GM12878 (cell line): ENCODE data around the gene CADM2. TPM values are rescaled to one million over a fixed set of nuclear protein-coding genes. Genes with fewer than 3 reads are reported as not detected.

Experiments
- CBX5 ChIP-seq: sonication (generic); IDR thresholded peaks from 2 replicates; pipeline ENCODE4 v1.6.1; 2016; ENCODE audit warnings: low read depth, moderate library complexity, mild to moderate bottlenecking, inconsistent platforms
- CTCF ChIP-seq, 3 experiments: IDR thresholded peaks in 2 of 3; conservative IDR thresholded peaks in 1 of 3; 2 replicates each; pipeline ENCODE4 v1.5.1; 2011; ENCODE audit warnings: low read depth in 3 of 3, low read length in 3 of 3, mild to moderate bottlenecking in 3 of 3, control low read depth in 2 of 3, moderate library complexity in 2 of 3, inconsistent platforms in 1 of 3, mixed read lengths in 1 of 3; ENCODE audit not compliant: control insufficient read depth in 2 of 3, insufficient read depth in 1 of 3; ENCODE audit errors: extremely low read depth in 1 of 3
- EED ChIP-seq: sonication (generic); IDR thresholded peaks from 2 replicates; pipeline ENCODE4 v1.6.1; 2016; ENCODE audit warnings: antibody characterized with exemption, low read depth
- HDAC2 ChIP-seq: fragments of 200-600 bp; sonication (generic); IDR thresholded peaks from 2 replicates; pipeline ENCODE4 v1.6.1; 2017
- KAT2A ChIP-seq: conservative IDR thresholded peaks from 2 replicates; pipeline ENCODE4 v1.6.1; 2011; ENCODE audit warnings: low read depth, low read length; ENCODE audit not compliant: control insufficient read depth
- RAD21 ChIP-seq: IDR thresholded peaks from 2 replicates; pipeline ENCODE4 v1.6.1; 2011; ENCODE audit warnings: mild to moderate bottlenecking, low read depth, low read length, moderate library complexity; ENCODE audit not compliant: insufficient read depth
- SREBF1 ChIP-seq: IDR thresholded peaks from 2 replicates; pipeline ENCODE4 v1.6.1; 2012; ENCODE audit warnings: mild to moderate bottlenecking, low read length
- ZNF592 ChIP-seq: fragments of 450-650 bp; IDR thresholded peaks from 2 replicates; pipeline ENCODE4 v1.6.1; 2017; ENCODE audit warnings: mild to moderate bottlenecking, moderate library complexity
- polyA plus RNA-seq, 11 experiments: library from polyadenylated mRNA; depleted of rRNA in 4 of 11; unstranded in 6 of 11; stranded (reverse) in 5 of 11; fragments of >200 nt; fragmentation: Nextera tagmentation in 4 of 11; fragmentation: Illumina TruSeq in 1 of 11; extraction: Ambion mirVana in 4 of 11; extraction: Trizol in 1 of 11; gene quantifications; 1 replicate in 1 of 11; 2 replicates in 10 of 11; pipeline versions ENCODE4 v1.2.1 to v1.2.3, GENCODE V29; 2011 to 2016; ENCODE audit warnings: inconsistent platforms in 2 of 11, missing spikeins in 2 of 11, low read depth in 1 of 11
- total RNA-seq, 4 experiments: library from RNA; depleted of rRNA in 3 of 4; stranded (reverse); fragments of >200 nt in 3 of 4; fragmentation: Illumina TruSeq in 1 of 4; extraction: Trizol in 1 of 4; gene quantifications; 2 replicates each; pipeline versions ENCODE4 v1.2.1 to v1.2.3, GENCODE V29; 2013 to 2021
- TF ChIP-seq, protein P1 (sequence below): fragments of 450-650 bp; formaldehyde crosslinking; IDR thresholded peaks from 2 replicates; pipeline ENCODE4 v1.5.0; 2022; ENCODE audit warnings: mild to moderate bottlenecking, missing genetic modification characterization
- TF ChIP-seq, protein P2 (sequence below): IDR thresholded peaks from 2 replicates; pipeline ENCODE4 v1.6.1; 2012; ENCODE audit warnings: low read length, inconsistent platforms

CADM2 gene
- total and polyA plus RNA-seq, 10 of the 15 experiments (the other 5 are each of a cell fraction or from before 2014, with no cell fraction given), result 0.13 TPM; not detected in 9

- TF ChIP-seq, protein P1, sequence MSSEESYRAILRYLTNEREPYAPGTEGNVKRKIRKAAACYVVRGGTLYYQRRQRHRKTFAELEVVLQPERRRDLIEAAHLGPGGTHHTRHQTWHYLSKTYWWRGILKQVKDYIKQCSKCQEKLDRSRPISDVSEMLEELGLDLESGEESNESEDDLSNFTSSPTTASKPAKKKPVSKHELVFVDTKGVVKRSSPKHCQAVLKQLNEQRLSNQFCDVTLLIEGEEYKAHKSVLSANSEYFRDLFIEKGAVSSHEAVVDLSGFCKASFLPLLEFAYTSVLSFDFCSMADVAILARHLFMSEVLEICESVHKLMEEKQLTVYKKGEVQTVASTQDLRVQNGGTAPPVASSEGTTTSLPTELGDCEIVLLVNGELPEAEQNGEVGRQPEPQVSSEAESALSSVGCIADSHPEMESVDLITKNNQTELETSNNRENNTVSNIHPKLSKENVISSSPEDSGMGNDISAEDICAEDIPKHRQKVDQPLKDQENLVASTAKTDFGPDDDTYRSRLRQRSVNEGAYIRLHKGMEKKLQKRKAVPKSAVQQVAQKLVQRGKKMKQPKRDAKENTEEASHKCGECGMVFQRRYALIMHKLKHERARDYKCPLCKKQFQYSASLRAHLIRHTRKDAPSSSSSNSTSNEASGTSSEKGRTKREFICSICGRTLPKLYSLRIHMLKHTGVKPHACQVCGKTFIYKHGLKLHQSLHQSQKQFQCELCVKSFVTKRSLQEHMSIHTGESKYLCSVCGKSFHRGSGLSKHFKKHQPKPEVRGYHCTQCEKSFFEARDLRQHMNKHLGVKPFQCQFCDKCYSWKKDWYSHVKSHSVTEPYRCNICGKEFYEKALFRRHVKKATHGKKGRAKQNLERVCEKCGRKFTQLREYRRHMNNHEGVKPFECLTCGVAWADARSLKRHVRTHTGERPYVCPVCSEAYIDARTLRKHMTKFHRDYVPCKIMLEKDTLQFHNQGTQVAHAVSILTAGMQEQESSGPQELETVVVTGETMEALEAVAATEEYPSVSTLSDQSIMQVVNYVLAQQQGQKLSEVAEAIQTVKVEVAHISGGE (CRISPR knock-in tag), result no peak
- TF ChIP-seq SREBF1 (no peak), CTCF (IDR thresholded peaks at IDR 0.05 in 2 of 3, conservative IDR thresholded peaks at IDR 0.05 in 1 of 3; ENCODE audit: control insufficient read depth in 2 of 3, extremely low read depth in 1 of 3, insufficient read depth in 1 of 3, low read depth in 3 of 3, low read length in 3 of 3) (no peak), RAD21 (no peak), KAT2A (no peak), ZNF592 (no peak), EED (no peak), CBX5 (no peak), HDAC2 (no peak)
- TF ChIP-seq, protein P2, sequence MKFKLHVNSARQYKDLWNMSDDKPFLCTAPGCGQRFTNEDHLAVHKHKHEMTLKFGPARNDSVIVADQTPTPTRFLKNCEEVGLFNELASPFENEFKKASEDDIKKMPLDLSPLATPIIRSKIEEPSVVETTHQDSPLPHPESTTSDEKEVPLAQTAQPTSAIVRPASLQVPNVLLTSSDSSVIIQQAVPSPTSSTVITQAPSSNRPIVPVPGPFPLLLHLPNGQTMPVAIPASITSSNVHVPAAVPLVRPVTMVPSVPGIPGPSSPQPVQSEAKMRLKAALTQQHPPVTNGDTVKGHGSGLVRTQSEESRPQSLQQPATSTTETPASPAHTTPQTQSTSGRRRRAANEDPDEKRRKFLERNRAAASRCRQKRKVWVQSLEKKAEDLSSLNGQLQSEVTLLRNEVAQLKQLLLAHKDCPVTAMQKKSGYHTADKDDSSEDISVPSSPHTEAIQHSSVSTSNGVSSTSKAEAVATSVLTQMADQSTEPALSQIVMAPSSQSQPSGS, result no peak
These were observed 4.3 kb downstream of the CADM2 start (continued) for GRCh38 chr3:84963137-84963536.
